Right atrium auricular region (tissue), 2 donors: Measurements from ENCODE around the gene ABCD3. TPM values are rescaled to one million over a fixed set of nuclear protein-coding genes. Genes with fewer than 3 reads are reported as not detected.

Experiments used
- DNase-seq: peaks from one replicate; pipeline ENCODE4 v3.0.0-alpha.2; 2019; ENCODE audit warnings: low spot score
- H3K27ac ChIP-seq, 2 donors: fragments of 200-600 bp; sonication (generic); 1 replicate in 1 of 2; 2 replicates in 1 of 2; pipeline ENCODE4 v1.5.1; 2016 to 2019
- H3K27me3 ChIP-seq, 2 donors: fragments of 200-600 bp; sonication (generic); one replicate each; pipeline versions ENCODE4 v1.5.1 to v1.6.0; 2017 to 2019
- H3K36me3 ChIP-seq: fragments of 200-600 bp; sonication (generic); one replicate; pipeline ENCODE4 v1.5.1; 2016
- H3K4me1 ChIP-seq, 2 donors: fragments of 200-600 bp; sonication (generic); one replicate each; pipeline versions ENCODE4 v1.5.1 to v1.6.0; 2017 to 2019
- H3K4me3 ChIP-seq, 2 donors: fragments of 200-600 bp; sonication (generic); 1 replicate in 1 of 2; 2 replicates in 1 of 2; pipeline ENCODE4 v1.5.1; 2017 to 2019; ENCODE audit warnings: mild to moderate bottlenecking in 1 of 2, moderate library complexity in 1 of 2
- H3K9me3 ChIP-seq, 2 donors: fragments of 200-600 bp; sonication (generic); one replicate each; pipeline ENCODE4 v1.5.1; 2019
- total RNA-seq, 2 donors: library from RNA; depleted of rRNA; stranded (reverse); fragments of >200 nt; gene quantifications; one replicate each; pipeline ENCODE4 v1.1.0, GENCODE V29; 2016
- TF ChIP-seq, protein P1 (sequence below), 2 donors: fragments of 200-600 bp; sonication (generic); IDR thresholded peaks; one replicate each; pipeline ENCODE4 v1.5.1; 2019; ENCODE audit warnings: antibody characterized with exemption in 2 of 2

ABCD3 gene
- total RNA-seq, 2 donors from 2014 or later: 24.6 to 54.1 TPM

DNA sequence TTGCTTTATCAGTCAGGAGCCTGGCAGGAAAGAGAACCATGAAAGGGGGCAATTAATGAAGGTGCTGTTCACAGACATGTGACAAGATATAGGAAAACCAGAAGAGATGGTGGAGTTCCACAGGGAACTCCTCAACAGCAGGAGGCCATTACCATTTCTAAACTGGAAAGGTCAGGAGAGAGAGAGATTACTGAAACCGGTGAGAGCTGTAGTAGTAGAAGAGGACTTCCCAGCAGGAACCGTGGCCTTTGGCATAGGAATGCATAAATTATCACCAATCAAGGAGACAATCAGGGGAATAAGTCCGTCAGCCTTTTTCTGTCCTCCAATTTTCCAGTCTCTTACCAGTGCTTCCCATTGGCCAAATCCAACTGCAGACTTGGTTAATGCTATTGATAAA, 23.0 kb upstream of the ABCD3 start:
- TF ChIP-seq, protein P1, sequence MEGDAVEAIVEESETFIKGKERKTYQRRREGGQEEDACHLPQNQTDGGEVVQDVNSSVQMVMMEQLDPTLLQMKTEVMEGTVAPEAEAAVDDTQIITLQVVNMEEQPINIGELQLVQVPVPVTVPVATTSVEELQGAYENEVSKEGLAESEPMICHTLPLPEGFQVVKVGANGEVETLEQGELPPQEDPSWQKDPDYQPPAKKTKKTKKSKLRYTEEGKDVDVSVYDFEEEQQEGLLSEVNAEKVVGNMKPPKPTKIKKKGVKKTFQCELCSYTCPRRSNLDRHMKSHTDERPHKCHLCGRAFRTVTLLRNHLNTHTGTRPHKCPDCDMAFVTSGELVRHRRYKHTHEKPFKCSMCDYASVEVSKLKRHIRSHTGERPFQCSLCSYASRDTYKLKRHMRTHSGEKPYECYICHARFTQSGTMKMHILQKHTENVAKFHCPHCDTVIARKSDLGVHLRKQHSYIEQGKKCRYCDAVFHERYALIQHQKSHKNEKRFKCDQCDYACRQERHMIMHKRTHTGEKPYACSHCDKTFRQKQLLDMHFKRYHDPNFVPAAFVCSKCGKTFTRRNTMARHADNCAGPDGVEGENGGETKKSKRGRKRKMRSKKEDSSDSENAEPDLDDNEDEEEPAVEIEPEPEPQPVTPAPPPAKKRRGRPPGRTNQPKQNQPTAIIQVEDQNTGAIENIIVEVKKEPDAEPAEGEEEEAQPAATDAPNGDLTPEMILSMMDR (IDR thresholded peaks at IDR 0.05): no peak
- Histone ChIP-seq H3K9me3 (no peaks in the 10 kb centered on the region), H3K27ac (no peak overlapping the region), H3K36me3 (no peaks in the 10 kb centered on the region), H3K4me3 (no peak overlapping the region), H3K4me1 (no peaks in the 10 kb centered on the region), H3K27me3 (no peaks in the 10 kb centered on the region)
- DNase-seq: no peak

DNA sequence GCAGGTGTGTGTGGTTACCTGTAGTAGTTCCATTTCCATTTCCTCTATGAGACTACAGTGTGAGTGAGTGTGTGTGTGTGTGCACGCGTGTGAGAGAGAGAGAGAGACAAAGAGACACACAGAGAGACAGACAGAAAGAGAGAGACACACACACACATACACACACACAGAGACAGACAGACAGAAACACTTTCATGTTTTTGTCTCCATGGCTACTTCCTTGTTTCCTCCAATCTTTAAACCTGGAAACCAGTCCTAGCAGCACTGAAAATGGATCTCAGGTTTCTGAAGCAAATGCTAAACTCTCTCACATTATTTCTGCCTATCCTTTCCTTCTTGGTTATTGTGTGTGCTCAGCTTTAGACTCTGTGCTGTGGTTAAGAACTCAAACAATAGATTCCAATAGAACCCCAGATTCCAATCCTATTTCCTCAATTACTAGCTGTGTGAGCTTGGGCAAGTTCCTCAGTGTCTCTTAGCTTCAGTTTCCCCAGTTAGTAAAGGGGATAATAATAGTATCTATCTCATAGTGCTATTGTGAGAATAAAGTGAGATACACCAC, 22.4 kb upstream of the ABCD3 start:
- H3K4me3 ChIP-seq: no peak overlapping the region
- no peaks in the 10 kb centered on the region for H3K36me3 ChIP-seq
- TF ChIP-seq, protein P1 (IDR thresholded peaks at IDR 0.05): no peak
- no peaks in the 10 kb centered on the region for H3K9me3 ChIP-seq
- no peaks in the 10 kb centered on the region for H3K4me1 ChIP-seq
- H3K27me3 ChIP-seq: no peaks in the 10 kb centered on the region
- no peak for DNase-seq
- no peak overlapping the region for H3K27ac ChIP-seq

DNA sequence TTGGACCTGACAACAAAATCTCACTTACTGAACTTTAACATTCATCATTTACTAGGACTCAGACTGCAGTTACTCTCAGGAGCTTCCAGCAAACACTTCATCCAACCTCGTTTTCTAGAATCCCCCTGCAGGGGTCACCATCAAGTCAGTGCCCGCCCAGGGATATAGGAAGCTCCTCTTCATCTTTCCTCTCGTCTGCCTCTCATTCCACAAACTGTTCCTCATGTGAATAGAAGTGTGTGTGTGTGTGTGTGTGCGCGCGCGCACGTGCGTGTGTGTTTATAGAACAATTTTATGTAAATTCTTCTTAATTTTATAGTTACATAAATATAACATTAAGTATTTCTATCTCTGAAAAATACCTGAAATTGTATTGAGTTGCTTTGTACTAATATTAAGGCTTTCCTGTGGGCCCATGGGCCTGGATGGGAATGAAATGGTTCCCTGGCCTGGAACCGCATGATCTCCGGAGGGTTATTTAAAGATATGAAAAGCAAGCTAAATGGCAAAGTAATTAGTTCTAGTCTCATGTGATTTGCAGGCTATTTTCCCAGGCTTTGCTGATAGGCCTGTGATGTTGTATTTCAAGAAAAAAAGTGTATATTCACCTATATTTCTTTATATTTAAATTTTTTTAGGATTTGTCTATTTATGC, 21.7 kb upstream of the ABCD3 start:
- Histone ChIP-seq H3K27me3 (no peaks in the 10 kb centered on the region), H3K9me3 (no peaks in the 10 kb centered on the region), H3K27ac (no peak overlapping the region), H3K4me1 (no peaks in the 10 kb centered on the region), H3K4me3 (no peak overlapping the region), H3K36me3 (no peaks in the 10 kb centered on the region)
- TF ChIP-seq, protein P1 (IDR thresholded peaks at IDR 0.05): peak in 1 of 2 donors; percentile 11
- DNase-seq: no peak

DNA sequence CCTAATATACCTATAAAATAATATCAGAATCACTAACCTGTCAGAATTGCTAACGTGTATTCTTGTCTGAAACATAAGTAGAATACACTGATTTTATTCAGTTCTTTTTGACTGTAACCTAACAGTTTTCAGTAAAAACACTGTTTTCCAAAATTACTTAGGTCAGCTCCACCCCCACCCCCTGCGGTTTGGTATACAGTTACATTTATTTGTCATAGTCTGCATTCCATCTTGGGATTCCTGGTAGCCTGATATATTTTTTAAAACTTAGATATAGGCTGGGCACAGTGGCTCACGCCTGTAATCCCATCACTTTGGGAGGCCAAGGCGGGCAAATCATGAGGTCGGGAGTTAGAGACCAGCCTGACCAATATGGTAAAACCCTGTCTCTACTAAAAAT, 19.8 kb upstream of the ABCD3 start:
- Histone ChIP-seq H3K27me3 (no peaks in the 10 kb centered on the region), H3K9me3 (no peaks in the 10 kb centered on the region), H3K36me3 (no peaks in the 10 kb centered on the region), H3K4me1 (no peaks in the 10 kb centered on the region), H3K4me3 (no peak overlapping the region), H3K27ac (no peak overlapping the region)
- TF ChIP-seq, protein P1 (IDR thresholded peaks at IDR 0.05): no peak
- DNase-seq: no peak

DNA sequence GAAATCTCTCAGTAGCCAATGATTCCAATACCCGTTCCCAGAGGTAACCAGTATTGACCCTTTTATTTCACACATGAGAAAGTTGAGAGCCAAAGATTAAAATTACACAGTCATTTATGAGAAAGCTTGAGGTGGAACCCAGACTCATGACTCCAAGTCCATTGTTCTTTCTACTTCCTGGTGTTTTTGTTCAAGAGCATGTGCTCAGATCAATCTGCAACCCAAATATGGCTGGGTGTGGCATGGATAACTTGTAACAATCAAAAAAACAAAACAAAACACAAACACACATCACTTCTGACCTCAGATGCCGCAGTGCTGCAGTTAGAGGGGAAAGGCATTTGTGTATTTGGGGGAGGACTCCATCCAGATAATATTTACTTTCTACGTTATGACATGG, 18.7 kb upstream of the ABCD3 start:
- no peaks in the 10 kb centered on the region for H3K27me3 ChIP-seq
- H3K4me1 ChIP-seq: no peaks in the 10 kb centered on the region
- no peaks in the 10 kb centered on the region for H3K36me3 ChIP-seq
- H3K4me3 ChIP-seq: no peak overlapping the region
- TF ChIP-seq, protein P1 (IDR thresholded peaks at IDR 0.05): no peak
- no peaks in the 10 kb centered on the region for H3K9me3 ChIP-seq
- no peak for DNase-seq
- H3K27ac ChIP-seq: no peak overlapping the region

DNA sequence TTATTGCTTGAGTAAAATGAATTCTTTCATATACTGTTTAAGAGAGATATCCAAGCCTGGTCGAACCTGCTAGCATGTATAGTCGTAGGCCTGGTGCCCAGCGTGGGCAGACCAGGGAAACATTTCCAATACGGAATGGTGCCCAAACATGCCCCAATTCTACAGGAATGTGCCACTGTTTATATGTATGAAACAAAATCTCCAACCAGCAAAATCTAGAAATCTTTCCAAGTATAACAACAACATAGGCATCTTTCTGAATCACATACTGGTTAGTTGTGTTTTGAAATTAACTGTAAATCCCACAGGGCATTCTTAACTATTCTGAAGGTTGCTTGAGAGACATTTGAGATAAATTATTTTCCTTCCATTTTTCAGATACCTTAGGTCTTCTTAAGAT, 17.0 kb upstream of the ABCD3 start:
- no peaks in the 10 kb centered on the region for H3K27me3 ChIP-seq
- H3K36me3 ChIP-seq: no peaks in the 10 kb centered on the region
- H3K4me3 ChIP-seq: no peak overlapping the region
- H3K9me3 ChIP-seq: no peaks in the 10 kb centered on the region
- TF ChIP-seq, protein P1 (IDR thresholded peaks at IDR 0.05): no peak
- no peak overlapping the region for H3K27ac ChIP-seq
- H3K4me1 ChIP-seq: no peaks in the 10 kb centered on the region
- DNase-seq: no peak
